ENCODE results near the gene SH2D3C.
"Not testable (repeated sequence)": the region's sequence is repeated elsewhere in the genome, so short reads cannot be mapped to it uniquely, and the experiment has no call there.

The SH2D3C gene

GRCh38 chr9:127783111-127784008, 4.9 kb upstream of the SH2D3C start:
- peak; percentile 80 for DNase-seq

- DNase-seq = no peak
Observed at GRCh38 chr9:127781806-127782205, 3.3 kb upstream of the SH2D3C start.

DNA sequence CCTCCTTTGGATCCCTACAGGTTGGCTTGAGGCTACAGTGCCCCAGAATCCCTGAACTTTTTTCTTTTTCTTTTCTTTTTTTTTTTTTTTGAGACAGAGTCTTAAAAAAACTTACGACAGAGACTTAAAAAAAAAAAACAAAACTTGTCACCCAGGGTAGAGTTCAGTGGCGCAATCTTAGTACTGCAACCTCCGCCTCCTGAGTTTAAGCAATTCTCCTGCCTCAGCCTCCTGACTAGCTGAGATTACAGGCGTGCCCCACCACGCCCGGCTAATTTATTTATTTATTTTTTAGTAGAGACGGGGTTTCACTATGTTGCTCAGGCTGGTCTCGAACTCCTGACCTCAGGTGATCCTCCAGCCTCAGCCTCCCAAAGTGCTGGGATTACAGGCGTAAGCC, 2.4 kb upstream of the SH2D3C start:
- DNase-seq = not testable (repeated sequence)

- no peak for DNase-seq
Observed at GRCh38 chr9:127780126-127780885, 1.8 kb upstream of the SH2D3C start.

- peak; percentile 42 for DNase-seq
Observed at GRCh38 chr9:127779136-127779981, 893 bp upstream of the SH2D3C start.

DNA sequence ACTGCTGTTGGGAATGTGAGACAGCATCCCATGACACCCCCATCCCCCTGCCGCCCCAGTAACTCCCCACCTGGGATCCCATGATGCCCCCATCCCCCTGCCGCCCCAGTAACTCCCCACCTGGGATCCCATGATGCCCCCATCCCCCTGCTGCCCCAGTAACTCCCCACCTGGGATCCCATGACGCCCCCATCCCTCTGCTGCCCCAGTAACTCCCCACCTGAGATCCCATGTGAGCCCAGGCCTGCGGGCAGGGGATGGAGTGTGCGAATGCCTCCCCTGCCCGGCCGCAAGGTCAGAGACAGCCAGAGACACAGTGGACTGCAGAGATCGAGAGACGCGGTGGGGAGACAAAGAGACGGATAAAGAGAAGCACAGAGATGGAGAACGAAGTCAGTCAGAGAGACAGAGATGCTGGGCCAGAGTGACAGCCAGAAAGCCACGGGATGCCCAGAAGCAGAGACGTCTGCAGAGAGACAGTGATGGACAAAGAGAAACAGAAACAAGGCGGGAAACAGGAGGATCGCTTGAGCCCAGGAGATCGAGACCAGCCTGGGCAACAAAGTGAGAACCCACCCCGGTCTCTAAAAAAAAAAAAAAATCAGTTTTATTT, 992 bp downstream of the SH2D3C start:
- peak; percentile 22 for DNase-seq

GRCh38 chr9:127776924-127777289, 1.6 kb downstream of the SH2D3C start:
- peak; percentile 38 for DNase-seq

DNA sequence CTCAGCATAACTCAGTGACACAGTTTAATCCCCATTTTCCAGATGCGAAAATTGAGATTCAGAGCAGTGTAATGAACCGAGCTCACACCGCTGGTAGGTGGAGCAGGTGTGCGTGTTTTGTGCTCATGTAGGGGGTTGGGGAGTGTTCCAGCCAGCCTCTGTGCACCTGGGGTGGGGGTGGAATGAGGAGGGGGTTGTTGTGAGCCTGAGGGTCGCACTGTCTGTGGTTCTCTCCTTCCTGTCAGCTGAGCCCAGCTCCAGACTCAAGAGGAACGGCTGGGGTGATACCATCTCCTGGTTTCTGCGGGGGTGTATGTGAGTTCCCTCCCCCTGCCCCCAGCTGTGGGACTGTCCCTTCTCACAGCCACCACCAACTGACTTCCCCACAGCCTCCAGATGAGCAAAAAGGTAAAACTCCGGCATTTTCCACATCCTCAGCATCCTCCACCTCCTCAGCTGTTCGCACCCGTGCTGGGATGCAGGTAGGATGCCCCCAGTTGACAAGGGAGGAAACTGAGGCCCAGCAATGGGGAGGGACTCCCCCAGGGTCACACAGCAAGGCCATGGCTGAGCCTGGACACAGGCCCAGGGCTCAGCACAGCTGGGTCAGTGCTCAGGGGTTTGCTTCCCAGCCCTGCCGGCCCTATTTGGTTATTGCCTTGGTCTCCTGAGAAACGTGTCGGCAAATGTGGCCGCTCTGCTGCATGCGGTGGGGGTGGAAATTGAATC, 2.1 kb downstream of the SH2D3C start:
- DNase-seq = peak; percentile 87

- DNase-seq = no peak
Observed at GRCh38 chr9:127773981-127774380, 4.5 kb downstream of the SH2D3C start.

DNA sequence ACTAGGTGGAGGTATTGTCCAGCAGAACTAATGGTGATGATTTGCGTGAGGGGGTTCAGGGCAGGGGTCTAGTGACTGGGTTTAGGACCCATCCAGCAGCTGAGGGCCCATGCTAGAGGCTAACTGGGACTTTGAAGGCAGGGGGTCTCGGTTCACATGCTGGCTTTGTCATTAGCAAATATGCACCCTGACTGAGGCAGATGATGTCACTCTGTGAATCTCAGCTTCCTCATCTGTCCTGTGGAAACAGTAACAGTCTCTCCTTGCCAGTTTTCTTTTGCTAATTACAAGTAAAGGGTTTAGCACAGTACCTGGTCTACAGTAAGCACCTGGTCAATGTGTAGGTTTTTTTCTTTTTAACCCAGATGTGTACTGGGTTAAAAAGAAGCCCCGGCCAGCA, 5.2 kb downstream of the SH2D3C start:
- DNase-seq = no peak

DNA sequence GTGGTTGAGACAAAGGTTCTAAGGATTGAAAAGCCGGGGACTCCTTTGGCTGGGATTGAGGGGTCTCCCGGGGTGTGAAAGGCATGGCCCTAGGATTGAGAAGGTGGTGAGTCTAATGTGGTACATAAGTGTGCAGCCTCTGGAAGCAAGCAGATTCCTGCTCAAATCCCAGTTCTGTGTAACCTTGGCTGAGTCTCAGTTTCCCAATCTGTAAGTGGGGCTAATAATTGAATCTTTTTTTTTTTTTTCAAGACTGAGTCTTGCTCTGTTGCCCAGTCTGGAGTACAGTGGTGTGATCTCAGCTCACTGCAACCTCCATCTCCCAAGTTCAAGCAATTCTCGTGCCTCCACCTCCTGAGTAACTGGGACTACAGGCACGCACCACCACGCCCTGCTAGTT, 5.9 kb downstream of the SH2D3C start:
- no peak for DNase-seq

GRCh38 chr9:127771570-127772189, 6.8 kb downstream of the SH2D3C start:
- no peak for DNase-seq

DNA sequence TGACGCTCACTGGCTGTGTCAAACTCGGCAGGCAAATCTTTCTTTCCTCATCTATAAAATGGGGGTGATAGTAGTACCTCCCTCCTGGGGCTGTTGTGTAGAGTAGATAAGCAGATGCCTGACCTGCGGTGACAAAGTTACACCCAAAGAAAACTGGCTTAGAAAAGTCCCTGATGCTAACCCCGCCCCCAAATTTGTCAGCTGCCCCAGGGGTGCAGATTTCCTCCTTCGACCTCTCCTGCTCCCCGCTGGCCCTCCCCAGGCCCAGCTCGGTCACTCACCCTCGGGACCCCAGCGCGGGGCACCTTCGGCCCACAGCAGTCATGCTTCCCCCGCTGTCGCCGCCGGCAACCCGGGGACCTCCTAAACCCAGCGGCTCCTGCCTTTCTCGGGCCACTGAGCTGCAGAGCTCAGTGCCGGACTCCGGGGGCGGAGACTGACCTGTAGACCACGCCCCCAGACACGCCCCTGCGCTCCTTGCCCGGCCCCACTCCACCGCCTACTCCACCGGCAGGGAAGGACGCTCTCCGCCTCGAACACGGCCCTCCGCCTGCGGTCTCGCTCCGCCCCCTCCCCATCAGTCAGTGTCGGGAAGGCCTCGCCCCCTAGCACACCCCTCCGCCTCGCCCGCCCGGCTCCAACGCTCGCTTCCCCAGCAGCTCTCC, 7.4 kb downstream of the SH2D3C start:
- DNase-seq = peak; percentile 99

DNA sequence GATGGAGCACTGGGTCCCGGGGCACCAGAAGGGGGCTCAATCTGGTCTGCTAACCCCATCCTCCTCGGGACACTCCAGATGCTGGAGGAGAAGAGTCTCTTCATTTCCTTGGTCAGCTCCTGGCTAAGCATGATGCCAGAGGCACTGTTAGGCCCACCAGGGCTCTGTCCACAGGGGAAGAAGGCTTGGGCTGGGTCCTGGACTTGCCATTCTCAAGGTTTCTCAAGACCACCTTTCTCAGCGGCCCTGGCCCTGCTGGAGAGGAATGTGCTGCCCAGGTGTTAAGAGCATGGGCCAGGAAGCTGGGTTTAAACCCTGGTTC, 7.9 kb downstream of the SH2D3C start:
- DNase-seq = no peak

DNA sequence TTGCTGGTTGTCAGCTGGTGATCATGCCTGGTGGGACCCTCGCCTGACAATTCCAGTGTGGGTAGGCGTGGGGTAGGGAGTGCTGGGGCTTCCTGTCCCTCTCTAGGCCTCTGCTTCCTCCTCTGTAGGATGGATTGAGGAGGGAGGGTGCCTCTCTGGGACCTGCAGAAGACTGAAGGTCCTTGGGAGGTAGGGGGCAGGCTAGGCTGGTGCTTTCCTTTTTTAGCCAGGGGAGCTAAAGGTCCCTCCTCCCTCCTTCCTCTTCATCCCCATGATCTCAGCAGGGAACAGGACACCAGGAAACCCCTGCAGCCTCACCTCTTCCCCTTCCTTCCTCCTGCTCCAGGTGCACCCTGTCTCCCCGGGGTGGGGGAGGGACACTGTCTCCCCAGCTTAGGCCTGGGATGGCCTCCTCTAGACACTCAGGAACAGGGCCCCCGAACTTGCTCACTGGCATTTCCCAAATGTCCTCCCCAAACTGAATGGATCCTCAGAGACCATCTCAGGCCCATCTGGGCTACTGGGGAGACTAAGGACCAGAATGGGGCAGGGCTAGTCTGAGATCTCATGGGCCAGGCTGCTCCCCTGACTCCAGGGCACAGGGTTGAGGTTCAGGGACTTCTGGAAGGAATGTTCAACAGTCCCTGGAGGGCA, 8.4 kb downstream of the SH2D3C start:
- no peak for DNase-seq

GRCh38 chr9:127769101-127769500, 9.4 kb downstream of the SH2D3C start:
- no peak for DNase-seq

DNA sequence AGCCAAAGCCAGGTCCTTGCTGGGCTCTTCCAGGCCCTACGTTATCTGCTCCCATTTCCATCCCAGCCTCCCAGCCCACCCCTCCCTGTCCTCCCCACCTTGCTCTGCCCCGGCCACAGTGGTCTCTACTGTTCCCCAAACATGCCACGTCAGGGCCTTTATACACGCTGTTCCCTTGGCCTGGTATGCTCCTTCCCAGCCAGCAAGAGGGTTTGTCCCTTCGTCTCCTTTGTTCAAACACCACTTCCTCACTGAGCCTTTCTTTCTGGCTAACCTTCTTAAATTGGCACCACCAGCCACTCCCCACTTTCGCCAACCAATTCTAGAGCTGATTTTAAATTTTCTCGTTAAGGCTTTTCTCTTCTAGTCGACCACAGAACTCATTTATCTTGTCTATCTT, 9.8 kb downstream of the SH2D3C start:
- DNase-seq = no peak

DNA sequence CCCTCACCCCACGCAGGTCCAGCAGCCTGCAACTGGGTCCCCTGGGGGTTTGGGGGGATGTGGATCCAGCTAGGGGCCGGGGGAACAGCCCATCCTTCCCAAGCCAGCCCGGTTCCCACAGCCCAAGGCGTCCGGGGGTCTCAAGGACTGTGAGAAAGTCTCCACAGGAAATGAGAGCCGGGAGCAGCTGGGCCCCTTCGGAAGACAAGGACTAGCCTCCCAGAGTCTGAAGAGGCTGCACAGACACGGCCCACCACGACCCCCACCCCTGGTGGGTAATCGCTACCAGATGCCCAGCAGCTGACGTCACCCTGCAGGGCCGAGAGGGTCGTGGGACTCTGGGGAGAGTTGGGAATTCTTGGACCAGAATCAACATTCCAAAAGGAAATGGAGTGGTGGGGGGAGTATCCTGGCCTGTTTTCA, 10.5 kb downstream of the SH2D3C start:
- DNase-seq = no peak

DNA sequence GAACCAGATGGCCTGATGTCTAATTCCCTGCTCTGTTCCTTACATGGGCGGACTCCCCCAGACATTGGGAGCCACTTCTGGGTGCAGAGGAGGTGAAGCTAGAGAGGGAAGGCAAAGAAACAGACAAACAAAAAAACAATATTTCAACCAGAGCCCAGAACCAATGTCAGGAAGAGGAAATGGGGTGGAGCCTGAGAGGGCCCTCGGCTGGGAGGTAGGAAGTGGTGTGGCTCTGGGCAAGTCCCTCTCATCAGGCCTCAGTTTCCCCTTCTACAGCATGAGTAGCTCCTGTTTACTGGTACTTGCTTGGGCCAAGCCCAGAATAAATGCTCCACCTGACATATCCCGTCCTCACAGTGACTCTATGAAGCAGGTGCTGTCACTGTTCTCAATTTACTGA, 11.1 kb downstream of the SH2D3C start:
- DNase-seq = peak; percentile 54

GRCh38 chr9:127765418-127765817, 13.0 kb downstream of the SH2D3C start:
- DNase-seq = no peak
